H9 (cell line): Measurements from ENCODE around the gene KCNJ11. TPM values are rescaled to one million over a fixed set of nuclear protein-coding genes. Genes with fewer than 3 reads are reported as not detected.

ENCODE experiments used
- DNase-seq: peaks from one replicate; pipeline ENCODE4 v3.0.0-alpha.2; 2017
- H2AFZ ChIP-seq: one replicate; pipeline ENCODE4 v1.6.1; 2013; ENCODE audit warnings: mild to moderate bottlenecking, low read length, control low read depth, moderate library complexity
- H2AK5ac ChIP-seq: 2 replicates; pipeline ENCODE4 v1.6.1; 2013; ENCODE audit warnings: low read length, control low read depth, mixed read lengths; ENCODE audit not compliant: insufficient read length
- H2BK120ac ChIP-seq: one replicate; pipeline ENCODE4 v1.6.1; 2013; ENCODE audit warnings: low read depth, mild to moderate bottlenecking, low read length, control low read depth, inconsistent platforms; ENCODE audit not compliant: poor library complexity, severe bottlenecking
- H2BK12ac ChIP-seq: 2 replicates; pipeline ENCODE4 v1.6.1; 2013; ENCODE audit warnings: low read length, control low read depth, mixed read lengths, low read depth; ENCODE audit not compliant: insufficient read length
- H2BK15ac ChIP-seq: 2 replicates; pipeline ENCODE4 v1.6.1; 2013; ENCODE audit warnings: low read depth, low read length, control low read depth
- H2BK20ac ChIP-seq: one replicate; pipeline ENCODE4 v1.6.1; 2013; ENCODE audit warnings: low read depth, mild to moderate bottlenecking, low read length, control low read depth, inconsistent platforms; ENCODE audit not compliant: poor library complexity, severe bottlenecking
- H2BK5ac ChIP-seq: 2 replicates; pipeline ENCODE4 v1.6.1; 2013; ENCODE audit warnings: low read length, control low read depth, mixed read lengths; ENCODE audit not compliant: insufficient read length
- H3K14ac ChIP-seq: 2 replicates; pipeline ENCODE4 v1.6.1; 2013; ENCODE audit warnings: low read length, control low read depth; ENCODE audit not compliant: insufficient read depth
- H3K18ac ChIP-seq: 2 replicates; pipeline ENCODE4 v1.6.1; 2013; ENCODE audit warnings: low read depth, mild to moderate bottlenecking, mixed read lengths, low read length, control low read depth; ENCODE audit not compliant: insufficient read length
- H3K23ac ChIP-seq: 2 replicates; pipeline ENCODE4 v1.6.1; 2013; ENCODE audit warnings: low read length, control low read depth, mixed read lengths, low read depth; ENCODE audit not compliant: insufficient read length
- H3K23me2 ChIP-seq: 2 replicates; pipeline ENCODE4 v1.6.1; 2013; ENCODE audit warnings: low read depth, mild to moderate bottlenecking, mixed read lengths, low read length, control low read depth; ENCODE audit not compliant: insufficient read length, poor library complexity, severe bottlenecking
- H3K27ac ChIP-seq: 2 replicates; pipeline ENCODE4 v1.5.1; 2013; ENCODE audit warnings: low read length, control low read depth, mixed read lengths, low read depth; ENCODE audit not compliant: insufficient read length
- H3K27me3 ChIP-seq: 2 replicates; pipeline ENCODE4 v1.6.1; 2013; ENCODE audit warnings: low read length, control low read depth, inconsistent platforms; ENCODE audit not compliant: insufficient read depth
- H3K4ac ChIP-seq: 2 replicates; pipeline ENCODE4 v1.6.1; 2013; ENCODE audit warnings: low read depth, mild to moderate bottlenecking, control low read depth, inconsistent platforms, low read length, moderate library complexity
- H3K4me1 ChIP-seq: 2 replicates; pipeline ENCODE4 v1.6.1; 2013; ENCODE audit warnings: low read length, control low read depth, inconsistent platforms; ENCODE audit not compliant: insufficient read depth
- H3K4me2 ChIP-seq: 2 replicates; pipeline ENCODE4 v1.6.1; 2013; ENCODE audit warnings: low read length, control low read depth, mixed read lengths; ENCODE audit not compliant: insufficient read length, insufficient read depth
- H3K56ac ChIP-seq: 2 replicates; pipeline ENCODE4 v1.6.1; 2013; ENCODE audit warnings: low read depth, mild to moderate bottlenecking, mixed read lengths, low read length, control low read depth; ENCODE audit not compliant: insufficient read length
- H3K79me1 ChIP-seq: 2 replicates; pipeline ENCODE4 v1.6.1; 2013; ENCODE audit warnings: low read depth, mild to moderate bottlenecking, moderate library complexity, low read length, control low read depth, inconsistent platforms; ENCODE audit not compliant: insufficient read depth, poor library complexity, severe bottlenecking
- H3K79me2 ChIP-seq: 2 replicates; pipeline ENCODE4 v1.6.1; 2013; ENCODE audit warnings: low read length, control low read depth, inconsistent platforms; ENCODE audit not compliant: insufficient read depth
- H3K9ac ChIP-seq: 2 replicates; pipeline ENCODE4 v1.6.1; 2013; ENCODE audit warnings: low read length, control low read depth, mixed read lengths; ENCODE audit not compliant: insufficient read length; ENCODE audit errors: extremely low read depth
- H3K9me3 ChIP-seq: one replicate; pipeline ENCODE4 v1.6.1; 2013; ENCODE audit warnings: low read depth, low read length, inconsistent platforms; ENCODE audit not compliant: control insufficient read depth
- H3T11ph ChIP-seq: one replicate; pipeline ENCODE4 v1.6.1; 2013; ENCODE audit warnings: mild to moderate bottlenecking, low read length, control low read depth, inconsistent platforms
- H4K20me1 ChIP-seq: one replicate; pipeline ENCODE4 v1.6.1; 2013; ENCODE audit not compliant: control insufficient read depth, insufficient read length, insufficient read depth
- H4K5ac ChIP-seq: 2 replicates; pipeline ENCODE4 v1.6.1; 2013; ENCODE audit warnings: low read depth, mild to moderate bottlenecking, mixed read lengths, low read length, control low read depth; ENCODE audit not compliant: insufficient read length
- H4K8ac ChIP-seq: replicated peaks from 2 replicates; pipeline ENCODE4 v1.6.1; 2013; ENCODE audit warnings: low read length, control low read depth, mixed read lengths, low read depth; ENCODE audit not compliant: insufficient read length
- H4K91ac ChIP-seq: 2 replicates; pipeline ENCODE4 v1.6.1; 2013; ENCODE audit warnings: low read depth, mild to moderate bottlenecking, moderate library complexity, mixed read lengths, low read length, control low read depth; ENCODE audit not compliant: insufficient read length
- H3K27ac Mint-ChIP-seq, 3 experiments: 2 replicates in 2 of 3; 3 replicates in 1 of 3; pipeline ENCODE4 v1.8.0; 2020 to 2021; ENCODE audit warnings: mixed read lengths in 3 of 3, mild to moderate bottlenecking in 1 of 3, moderate library complexity in 1 of 3
- H3K27me3 Mint-ChIP-seq: 2 replicates; pipeline ENCODE4 v1.8.0; 2021; ENCODE audit warnings: low read depth, mild to moderate bottlenecking, moderate library complexity, mixed read lengths
- H3K36me3 Mint-ChIP-seq, 3 experiments: 2 replicates in 2 of 3; 3 replicates in 1 of 3; pipeline ENCODE4 v1.8.0; 2020 to 2021; ENCODE audit warnings: low read depth in 3 of 3, mixed read lengths in 3 of 3; ENCODE audit not compliant: insufficient read depth in 1 of 3
- H3K4me1 Mint-ChIP-seq, 2 experiments: 2 replicates each; pipeline ENCODE4 v1.8.0; 2020; ENCODE audit warnings: mixed read lengths in 2 of 2
- H3K4me3 Mint-ChIP-seq, 2 experiments: 2 replicates in 1 of 2; 3 replicates in 1 of 2; pipeline ENCODE4 v1.8.0; 2020 to 2021; ENCODE audit warnings: mild to moderate bottlenecking in 2 of 2, mixed read lengths in 2 of 2, moderate library complexity in 1 of 2
- H3K9me3 Mint-ChIP-seq, 2 experiments: 2 replicates in 1 of 2; 3 replicates in 1 of 2; pipeline ENCODE4 v1.8.0; 2020; ENCODE audit warnings: mild to moderate bottlenecking in 2 of 2, mixed read lengths in 2 of 2, moderate library complexity in 1 of 2
- WGBS: extraction: QIAGEN DNeasy Blood & Tissue Kit; methylation state at CpG from one replicate; pipeline ENCODE4 v1.1.7; 2013; ENCODE audit warnings: missing lambda C conversion rate, low lambda C conversion rate, mixed read lengths; ENCODE audit not compliant: insufficient read length; ENCODE audit errors: extremely low coverage; 5-methylcytosine and 5-hydroxymethylcytosine counted together
- total RNA-seq: library from RNA; stranded (reverse); gene quantifications from 2 replicates; pipeline ENCODE4 v1.2.1, GENCODE V29; 2021
- TF ChIP-seq, protein P1 (sequence below): fragments of 200-600 bp; sonication (generic); conservative IDR thresholded peaks from 3 replicates; pipeline ENCODE4 v1.8.0; 2021; ENCODE audit warnings: antibody characterized with exemption, mild to moderate bottlenecking

KCNJ11 gene
- total RNA-seq, 1 experiment from 2014 or later, result 2.3 TPM

DNA sequence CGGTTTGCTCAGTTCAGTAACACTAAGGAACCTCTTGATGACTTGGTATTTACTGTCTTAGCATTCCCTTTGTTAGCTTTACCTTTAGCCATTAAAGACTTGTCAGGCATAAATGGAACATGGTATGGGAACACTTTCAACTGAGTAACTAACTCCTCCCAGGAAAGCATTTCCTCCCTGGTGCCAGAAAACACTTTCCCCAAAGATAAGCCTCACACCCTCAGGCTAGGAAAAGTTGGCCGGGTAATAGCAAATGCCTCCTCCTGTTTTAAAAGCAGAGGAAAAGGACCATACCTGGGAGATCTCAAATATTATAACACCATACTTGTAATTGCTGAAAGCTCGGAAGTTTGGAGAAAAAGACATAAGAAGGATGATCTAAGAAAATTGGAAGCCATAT, 12.0 kb downstream of the KCNJ11 start:
- no peaks in the 10 kb centered on the region for H4K20me1 ChIP-seq
- no peaks in the 10 kb centered on the region for H3K4me1 ChIP-seq
- TF ChIP-seq, protein P1, sequence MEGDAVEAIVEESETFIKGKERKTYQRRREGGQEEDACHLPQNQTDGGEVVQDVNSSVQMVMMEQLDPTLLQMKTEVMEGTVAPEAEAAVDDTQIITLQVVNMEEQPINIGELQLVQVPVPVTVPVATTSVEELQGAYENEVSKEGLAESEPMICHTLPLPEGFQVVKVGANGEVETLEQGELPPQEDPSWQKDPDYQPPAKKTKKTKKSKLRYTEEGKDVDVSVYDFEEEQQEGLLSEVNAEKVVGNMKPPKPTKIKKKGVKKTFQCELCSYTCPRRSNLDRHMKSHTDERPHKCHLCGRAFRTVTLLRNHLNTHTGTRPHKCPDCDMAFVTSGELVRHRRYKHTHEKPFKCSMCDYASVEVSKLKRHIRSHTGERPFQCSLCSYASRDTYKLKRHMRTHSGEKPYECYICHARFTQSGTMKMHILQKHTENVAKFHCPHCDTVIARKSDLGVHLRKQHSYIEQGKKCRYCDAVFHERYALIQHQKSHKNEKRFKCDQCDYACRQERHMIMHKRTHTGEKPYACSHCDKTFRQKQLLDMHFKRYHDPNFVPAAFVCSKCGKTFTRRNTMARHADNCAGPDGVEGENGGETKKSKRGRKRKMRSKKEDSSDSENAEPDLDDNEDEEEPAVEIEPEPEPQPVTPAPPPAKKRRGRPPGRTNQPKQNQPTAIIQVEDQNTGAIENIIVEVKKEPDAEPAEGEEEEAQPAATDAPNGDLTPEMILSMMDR, result no peak
- H3T11ph ChIP-seq, result no peak overlapping the region
- Mint-ChIP-seq H3K9me3 (peaks cover 37 to 48% of the 10 kb centered on the region in 2 experiments), H3K36me3 (peaks cover 19 to 32% (median 22%) of the 10 kb centered on the region in 3 experiments), H3K4me3 (no peak overlapping the region), H3K4me1 (peaks cover 0 to 2% of the 10 kb centered on the region in 2 experiments; a peak in 1 of 4 replicates), H3K27ac (no peak overlapping the region), H3K27me3 (peaks cover 6% of the 10 kb centered on the region)
- no peak overlapping the region for H4K91ac ChIP-seq
- no peak overlapping the region for H2BK12ac ChIP-seq
- no peak overlapping the region for H2BK5ac ChIP-seq
- H3K9ac ChIP-seq, result no peak overlapping the region
- no peak for DNase-seq
- no peak overlapping the region for H3K23ac ChIP-seq
- H3K4ac ChIP-seq, result no peak overlapping the region
- no peak overlapping the region for H2BK20ac ChIP-seq
- no peaks in the 10 kb centered on the region for H3K79me2 ChIP-seq
- no peak overlapping the region for H2BK120ac ChIP-seq
- H4K5ac ChIP-seq, result no peak overlapping the region
- no peak overlapping the region for H2AFZ ChIP-seq
- WGBS, result no CpG with 5 or more reads among the region's 3 CpGs
- H3K27me3 ChIP-seq, result no peaks in the 10 kb centered on the region
- no peak overlapping the region for H4K8ac ChIP-seq
- H3K4me2 ChIP-seq, result no peak overlapping the region
- no peaks in the 10 kb centered on the region for H3K79me1 ChIP-seq
- H3K14ac ChIP-seq, result no peak overlapping the region
- H2BK15ac ChIP-seq, result no peak overlapping the region
- H3K56ac ChIP-seq, result no peak overlapping the region
- H2AK5ac ChIP-seq, result no peak overlapping the region
- no peaks in the 10 kb centered on the region for H3K23me2 ChIP-seq
- no peak overlapping the region for H3K27ac ChIP-seq
- peaks cover 40% of the 10 kb centered on the region for H3K9me3 ChIP-seq
- H3K18ac ChIP-seq, result no peak overlapping the region
